Osteocyte (in vitro differentiated cells): Measurements from ENCODE around the gene ST6GALNAC5. TPM values are rescaled to one million over a fixed set of nuclear protein-coding genes. Genes with fewer than 3 reads are reported as not detected.

Experiments used
- DNase-seq: peaks from one replicate; pipeline ENCODE4 v3.0.0; 2021; ENCODE audit warnings: mixed read lengths; ENCODE audit not compliant: unreplicated experiment; ENCODE audit errors: extremely low spot score
- H3K27ac Mint-ChIP-seq: one replicate; pipeline ENCODE4 v1.8.0; 2021; ENCODE audit warnings: mild to moderate bottlenecking, mixed read lengths; ENCODE audit not compliant: unreplicated experiment
- H3K27me3 Mint-ChIP-seq: one replicate; pipeline ENCODE4 v1.8.0; 2021; ENCODE audit warnings: mixed read lengths; ENCODE audit not compliant: unreplicated experiment
- H3K36me3 Mint-ChIP-seq: one replicate; pipeline ENCODE4 v1.8.0; 2021; ENCODE audit warnings: mixed read lengths; ENCODE audit not compliant: unreplicated experiment
- H3K4me1 Mint-ChIP-seq: one replicate; pipeline ENCODE4 v1.8.0; 2021; ENCODE audit warnings: mixed read lengths; ENCODE audit not compliant: unreplicated experiment
- H3K4me3 Mint-ChIP-seq: one replicate; pipeline ENCODE4 v1.8.0; 2021; ENCODE audit warnings: mild to moderate bottlenecking, moderate library complexity, mixed read lengths; ENCODE audit not compliant: unreplicated experiment
- H3K9me3 Mint-ChIP-seq: one replicate; pipeline ENCODE4 v1.8.0; 2021; ENCODE audit warnings: mixed read lengths; ENCODE audit not compliant: unreplicated experiment
- total RNA-seq: library from RNA; stranded (reverse); gene quantifications from 2 replicates; pipeline ENCODE4 v1.2.1, GENCODE V29; 2021
- TF ChIP-seq, protein P1 (sequence below): fragments of 200-600 bp; sonication (generic); IDR thresholded peaks from 2 replicates; pipeline ENCODE4 v1.5.0; 2021; ENCODE audit warnings: antibody characterized with exemption, mild to moderate bottlenecking, moderate library complexity

The ST6GALNAC5 gene
- total RNA-seq, 1 donor from 2014 or later, result 3.7 TPM

DNA sequence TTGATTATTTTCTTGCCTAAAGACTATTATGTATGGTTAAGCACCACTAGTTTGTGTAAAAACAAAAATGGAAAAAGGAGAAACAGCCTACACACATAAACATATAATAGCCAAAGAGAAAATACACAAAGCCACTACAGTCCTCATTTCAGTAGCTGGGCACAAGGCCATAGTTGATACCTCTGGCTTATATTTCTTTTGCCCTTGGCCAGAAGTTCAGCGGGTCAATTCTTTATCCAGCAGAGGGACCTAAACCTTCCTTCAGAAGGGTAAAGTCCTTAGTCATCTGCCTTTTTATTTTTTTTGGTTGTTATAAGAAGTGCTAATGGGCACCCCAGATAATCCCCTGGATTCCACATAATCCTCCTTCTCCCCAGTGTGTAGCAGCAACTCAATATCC, 217.8 kb downstream of the ST6GALNAC5 start:
- DNase-seq, result no peak
- Mint-ChIP-seq H3K27ac (no peak overlapping the region), H3K27me3 (no peaks in the 10 kb centered on the region), H3K4me1 (no peaks in the 10 kb centered on the region), H3K36me3 (peaks cover 1% of the 10 kb centered on the region), H3K4me3 (no peak overlapping the region), H3K9me3 (no peaks in the 10 kb centered on the region)
- TF ChIP-seq, protein P1, sequence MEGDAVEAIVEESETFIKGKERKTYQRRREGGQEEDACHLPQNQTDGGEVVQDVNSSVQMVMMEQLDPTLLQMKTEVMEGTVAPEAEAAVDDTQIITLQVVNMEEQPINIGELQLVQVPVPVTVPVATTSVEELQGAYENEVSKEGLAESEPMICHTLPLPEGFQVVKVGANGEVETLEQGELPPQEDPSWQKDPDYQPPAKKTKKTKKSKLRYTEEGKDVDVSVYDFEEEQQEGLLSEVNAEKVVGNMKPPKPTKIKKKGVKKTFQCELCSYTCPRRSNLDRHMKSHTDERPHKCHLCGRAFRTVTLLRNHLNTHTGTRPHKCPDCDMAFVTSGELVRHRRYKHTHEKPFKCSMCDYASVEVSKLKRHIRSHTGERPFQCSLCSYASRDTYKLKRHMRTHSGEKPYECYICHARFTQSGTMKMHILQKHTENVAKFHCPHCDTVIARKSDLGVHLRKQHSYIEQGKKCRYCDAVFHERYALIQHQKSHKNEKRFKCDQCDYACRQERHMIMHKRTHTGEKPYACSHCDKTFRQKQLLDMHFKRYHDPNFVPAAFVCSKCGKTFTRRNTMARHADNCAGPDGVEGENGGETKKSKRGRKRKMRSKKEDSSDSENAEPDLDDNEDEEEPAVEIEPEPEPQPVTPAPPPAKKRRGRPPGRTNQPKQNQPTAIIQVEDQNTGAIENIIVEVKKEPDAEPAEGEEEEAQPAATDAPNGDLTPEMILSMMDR, result no peak

DNA sequence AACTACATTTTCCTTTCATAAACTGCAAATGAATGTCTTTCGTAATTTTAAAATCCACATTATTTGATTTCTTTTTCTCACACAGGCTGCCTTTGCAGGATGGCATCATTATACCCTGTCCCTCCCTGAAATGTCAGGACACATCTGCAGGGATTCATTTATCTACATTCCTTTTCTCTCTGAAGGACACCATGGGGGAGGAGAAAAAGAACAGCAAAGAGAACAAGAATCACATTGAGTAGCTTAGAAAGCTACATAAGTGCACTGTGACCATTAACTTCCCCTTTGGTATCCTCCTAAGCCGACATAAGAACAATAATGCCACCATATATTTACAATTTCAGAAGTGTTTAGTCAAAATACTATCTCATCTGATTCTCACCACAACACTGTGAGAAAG, 222.5 kb downstream of the ST6GALNAC5 start:
- Mint-ChIP-seq H3K27me3 (no peaks in the 10 kb centered on the region), H3K9me3 (no peaks in the 10 kb centered on the region), H3K27ac (no peak overlapping the region), H3K4me3 (no peak overlapping the region), H3K4me1 (no peaks in the 10 kb centered on the region), H3K36me3 (peaks cover 6% of the 10 kb centered on the region)
- TF ChIP-seq, protein P1, result no peak
- no peak for DNase-seq

DNA sequence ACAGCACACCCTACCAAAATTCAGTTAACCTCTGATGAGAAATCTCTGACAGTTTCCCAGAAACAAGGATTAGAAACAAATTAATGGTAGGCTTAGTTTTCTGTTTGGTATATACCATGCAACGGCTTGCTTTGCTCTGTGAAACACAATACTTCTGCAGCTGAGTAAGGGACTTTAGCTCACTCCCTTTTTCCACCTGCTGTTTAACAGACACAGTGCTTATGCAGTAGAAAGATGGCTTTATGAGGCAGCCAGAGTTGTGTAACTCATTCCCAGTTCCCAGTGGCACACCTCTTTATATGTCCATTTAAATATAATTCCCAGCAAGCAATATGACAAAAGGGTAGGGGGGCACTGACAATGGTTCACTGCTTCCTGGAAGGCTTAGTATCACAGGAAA, 228.0 kb downstream of the ST6GALNAC5 start:
- no peaks in the 10 kb centered on the region for H3K4me1 Mint-ChIP-seq
- H3K4me3 Mint-ChIP-seq, result no peak overlapping the region
- H3K9me3 Mint-ChIP-seq, result no peaks in the 10 kb centered on the region
- H3K27me3 Mint-ChIP-seq, result no peaks in the 10 kb centered on the region
- H3K36me3 Mint-ChIP-seq, result peaks cover 6% of the 10 kb centered on the region
- DNase-seq, result no peak
- H3K27ac Mint-ChIP-seq, result no peak overlapping the region
- TF ChIP-seq, protein P1, result no peak

DNA sequence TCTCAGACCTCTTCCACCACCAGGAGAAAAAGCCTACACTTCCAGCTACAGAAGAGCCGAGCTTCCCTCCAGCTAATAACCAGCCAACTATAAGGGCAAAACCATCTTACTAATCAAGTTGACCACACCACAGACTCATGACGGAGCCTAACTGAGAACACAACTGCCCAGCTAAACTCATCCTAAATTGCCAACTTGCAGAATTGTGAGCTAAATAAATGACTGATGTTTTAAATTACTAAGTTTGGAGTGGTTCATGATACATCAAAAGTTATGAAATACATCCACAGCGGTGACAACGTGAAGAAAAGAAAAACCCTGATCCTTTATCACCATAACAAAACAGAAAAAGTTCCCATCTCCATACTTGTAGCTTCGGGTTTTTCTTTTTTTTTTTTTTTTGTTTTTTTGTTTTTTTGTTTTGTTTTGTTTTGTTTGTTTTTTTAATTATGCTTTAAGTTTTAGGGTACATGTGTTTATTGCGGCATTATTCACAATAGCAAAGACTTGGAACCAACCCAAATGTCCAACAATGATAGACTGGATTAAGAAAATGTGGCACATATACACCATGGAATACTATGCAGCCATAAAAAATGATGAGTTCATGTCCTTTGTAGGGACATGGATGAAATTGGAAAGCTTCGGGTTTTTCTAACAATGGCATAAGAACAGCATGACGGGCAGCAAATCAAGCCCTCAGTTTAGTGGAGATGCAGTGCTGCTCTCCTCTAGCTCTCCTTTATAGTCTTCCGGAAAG, 229.4 kb downstream of the ST6GALNAC5 start:
- peaks cover 3% of the 10 kb centered on the region for H3K4me1 Mint-ChIP-seq
- DNase-seq, result no peak
- TF ChIP-seq, protein P1, result no peak
- no peaks in the 10 kb centered on the region for H3K9me3 Mint-ChIP-seq
- H3K4me3 Mint-ChIP-seq, result no peak overlapping the region
- H3K27ac Mint-ChIP-seq, result no peak overlapping the region
- H3K36me3 Mint-ChIP-seq, result peaks cover 2% of the 10 kb centered on the region
- H3K27me3 Mint-ChIP-seq, result no peaks in the 10 kb centered on the region

GRCh38 chr1:77100875-77101274, 233.6 kb downstream of the ST6GALNAC5 start:
- Mint-ChIP-seq H3K4me1 (peaks cover 3% of the 10 kb centered on the region), H3K27ac (no peak overlapping the region), H3K9me3 (no peaks in the 10 kb centered on the region), H3K4me3 (no peak overlapping the region), H3K36me3 (peaks cover 2% of the 10 kb centered on the region), H3K27me3 (no peaks in the 10 kb centered on the region)
- no peak for DNase-seq
- TF ChIP-seq, protein P1, result no peak
